HG03159 (cell line): ENCODE data around the gene COTL1.
"Not testable (repeated sequence)": the region's sequence is repeated elsewhere in the genome, so short reads cannot be mapped to it uniquely, and the experiment has no call there.

ENCODE experiments used
- ATAC-seq: cut with Tn5 transposase; IDR thresholded peaks from one replicate; pipeline ENCODE4 v1.9.1; 2021; ENCODE audit warnings: mild to moderate bottlenecking, moderate library complexity; ENCODE audit not compliant: unreplicated experiment

The COTL1 gene

DNA sequence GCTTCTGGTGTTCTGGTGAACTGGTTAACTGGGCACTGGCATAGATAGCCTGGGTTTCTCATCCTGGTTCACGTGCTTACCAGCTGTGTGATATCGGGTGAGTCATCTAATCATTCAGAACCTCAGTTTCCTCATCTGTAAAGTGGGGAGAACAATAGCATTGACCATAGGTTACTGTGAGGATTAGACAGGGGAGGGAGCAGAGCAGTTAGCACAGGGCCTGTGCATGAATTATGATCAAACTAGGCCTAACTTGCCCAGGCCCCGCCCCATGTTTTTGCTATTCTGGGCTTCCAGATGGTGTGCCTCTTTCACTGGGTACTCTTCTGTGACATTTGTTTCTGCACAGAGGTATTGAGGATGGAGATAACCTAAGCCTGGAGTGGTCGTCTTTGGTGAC lies 25.8 kb upstream of the COTL1 start:
- ATAC-seq: no peak

DNA sequence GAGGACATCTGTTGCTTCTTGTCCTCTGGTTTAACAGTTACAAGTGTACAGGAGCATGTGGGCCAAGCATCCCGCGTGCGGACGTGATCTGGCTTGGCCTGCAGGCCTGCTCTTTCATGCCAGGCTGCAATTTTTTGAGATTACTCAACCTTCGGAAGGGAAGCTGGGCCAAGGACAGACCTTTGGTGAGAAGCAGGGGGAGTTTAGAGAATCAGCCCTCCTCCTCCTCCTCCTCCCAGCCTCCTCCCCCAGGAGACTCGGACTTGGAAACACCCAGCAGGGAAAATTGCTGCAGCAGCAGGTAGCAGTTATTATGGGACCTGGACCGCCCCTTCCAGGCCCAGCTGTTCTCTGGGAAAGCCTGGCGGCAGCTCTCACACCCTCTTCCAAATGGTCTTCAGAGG lies 25.3 kb upstream of the COTL1 start:
- ATAC-seq: no peak

DNA sequence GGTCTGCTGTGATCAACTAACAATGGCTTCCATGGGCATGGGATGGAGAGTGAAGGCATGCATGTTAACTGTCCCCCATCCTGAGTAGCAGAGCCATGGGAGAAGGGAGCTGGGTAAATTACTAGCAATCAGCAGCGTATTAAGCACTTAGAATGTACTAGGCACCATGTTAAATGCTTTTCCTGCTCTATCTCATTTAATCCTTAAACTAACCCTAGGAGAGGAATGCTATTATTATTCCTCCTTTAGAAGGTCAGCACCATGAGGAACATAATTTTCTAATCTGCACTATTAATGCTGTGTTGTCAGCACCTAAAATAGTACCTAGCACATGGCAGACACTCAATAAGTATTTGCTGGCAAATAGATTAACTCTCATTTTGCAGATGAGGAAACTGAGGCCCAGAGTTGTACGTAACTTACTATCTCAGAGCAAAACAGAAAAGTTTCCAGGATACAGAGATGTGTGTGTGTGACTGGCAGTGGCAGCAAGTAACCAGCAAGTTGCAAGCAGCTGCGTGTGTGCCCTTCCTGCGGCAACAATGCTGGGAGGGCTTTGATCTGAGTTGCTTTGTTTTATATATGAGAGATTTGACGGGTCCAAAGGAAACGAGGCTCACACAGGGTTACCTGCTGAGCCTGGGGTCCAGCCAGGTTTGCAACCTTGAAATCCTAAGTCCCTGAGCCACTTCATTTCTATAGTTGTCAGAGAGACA lies 23.9 kb upstream of the COTL1 start:
- ATAC-seq: no peak

DNA sequence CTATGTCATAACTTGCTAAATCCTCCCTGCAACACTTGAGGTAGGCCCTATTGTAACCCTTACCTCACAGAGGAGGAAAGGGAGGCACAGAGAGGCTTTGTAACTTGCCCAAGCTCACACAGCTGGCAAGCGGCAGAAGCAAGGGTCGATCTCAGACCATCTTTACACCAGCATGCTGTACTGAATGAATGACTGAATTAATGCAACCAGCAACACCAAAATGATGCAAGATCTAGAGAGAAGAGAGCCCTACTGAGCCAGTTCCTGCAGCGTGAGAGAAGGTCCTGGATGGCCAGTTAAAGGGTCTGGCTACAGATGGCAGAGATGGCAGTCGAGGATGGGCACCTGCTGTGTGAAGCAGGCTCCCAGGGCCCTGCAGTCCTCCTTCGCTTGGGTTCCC lies 22.3 kb upstream of the COTL1 start:
- no peak for ATAC-seq

DNA sequence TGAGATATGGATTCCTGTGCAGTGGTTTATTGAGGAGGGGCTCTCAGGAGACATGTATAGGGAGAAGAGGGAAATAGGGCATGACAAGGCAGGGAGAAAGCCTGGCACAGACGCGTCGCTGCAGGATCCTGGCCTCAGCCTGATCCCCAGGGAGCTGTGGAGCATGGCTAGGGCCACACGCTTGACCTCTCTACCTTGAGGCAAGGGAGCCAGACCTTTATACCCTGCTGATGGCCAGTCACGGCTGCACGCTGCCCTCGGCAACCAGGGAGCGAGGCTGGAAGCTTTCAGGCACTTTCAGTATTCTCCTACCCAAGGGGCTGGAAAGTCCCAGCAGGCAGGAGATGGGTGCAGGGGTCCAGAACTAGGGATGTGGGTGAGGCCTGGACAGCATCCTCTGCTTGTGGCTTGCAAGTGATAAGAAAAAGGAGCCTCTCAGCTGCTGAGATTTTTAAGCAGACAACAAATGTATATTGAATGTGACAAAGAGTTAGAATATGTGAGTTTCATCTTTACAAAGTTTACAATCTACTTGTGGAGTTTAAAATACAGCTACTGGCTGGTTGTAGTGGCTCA lies 20.4 kb upstream of the COTL1 start:
- no peak for ATAC-seq

DNA sequence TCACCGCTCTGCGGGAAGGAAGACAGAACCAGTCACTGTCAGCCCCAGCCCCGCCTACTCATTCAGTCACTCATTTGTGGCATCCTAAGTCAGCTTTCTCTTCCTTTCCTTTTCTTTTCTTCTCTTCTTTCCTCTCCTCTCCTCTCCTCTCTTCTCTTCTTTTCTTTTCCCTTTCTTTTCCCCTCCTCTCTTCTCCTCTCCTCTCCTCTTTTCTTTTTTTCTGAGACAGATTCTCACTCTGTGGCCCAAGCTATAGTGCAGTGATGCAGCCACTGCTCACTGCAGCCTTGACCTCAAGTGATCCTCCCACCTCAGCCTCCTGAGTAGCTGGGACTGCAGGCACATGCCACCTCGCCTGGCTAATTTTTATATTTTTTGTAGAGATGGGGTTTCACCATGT lies 19.8 kb upstream of the COTL1 start:
- ATAC-seq: no peak

DNA sequence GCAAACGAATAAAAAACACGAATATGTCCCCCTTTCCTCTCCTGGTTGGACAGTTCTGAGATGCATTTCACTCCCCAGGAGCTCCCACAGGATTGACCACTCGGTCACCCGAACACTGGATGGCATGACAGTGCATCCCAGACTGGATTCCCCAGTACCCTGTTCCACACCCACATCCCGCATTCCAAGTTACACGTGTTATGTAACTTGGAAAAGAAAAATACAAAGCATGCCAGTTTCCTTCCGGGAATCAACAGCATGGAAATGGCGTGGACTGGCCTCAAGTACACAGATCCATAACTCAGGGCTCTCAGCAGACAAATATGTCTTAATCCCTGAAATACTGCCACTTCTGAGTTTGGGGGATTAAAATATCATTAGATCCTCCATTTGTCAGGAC lies 17.8 kb upstream of the COTL1 start:
- ATAC-seq: no peak

DNA sequence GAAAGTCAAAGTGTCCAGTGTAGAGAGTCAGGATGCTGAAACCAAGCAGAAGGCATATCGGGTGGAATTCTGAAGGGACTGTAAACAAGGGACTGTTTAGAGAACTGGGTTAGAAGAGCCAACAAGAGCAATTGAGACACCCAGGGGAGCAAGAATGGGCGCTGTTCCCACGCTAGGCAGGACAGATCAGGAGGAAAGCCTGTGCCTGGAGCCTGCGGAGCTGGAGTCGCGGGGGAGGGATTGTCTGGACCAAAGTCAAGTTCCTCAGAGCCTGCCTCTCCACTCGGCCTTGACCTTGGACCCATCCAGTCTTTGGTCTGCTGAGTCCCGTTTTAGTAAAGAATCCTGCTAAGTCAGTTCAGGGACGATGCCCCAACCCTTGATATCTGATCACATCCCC lies 15.7 kb upstream of the COTL1 start:
- ATAC-seq: no peak

DNA sequence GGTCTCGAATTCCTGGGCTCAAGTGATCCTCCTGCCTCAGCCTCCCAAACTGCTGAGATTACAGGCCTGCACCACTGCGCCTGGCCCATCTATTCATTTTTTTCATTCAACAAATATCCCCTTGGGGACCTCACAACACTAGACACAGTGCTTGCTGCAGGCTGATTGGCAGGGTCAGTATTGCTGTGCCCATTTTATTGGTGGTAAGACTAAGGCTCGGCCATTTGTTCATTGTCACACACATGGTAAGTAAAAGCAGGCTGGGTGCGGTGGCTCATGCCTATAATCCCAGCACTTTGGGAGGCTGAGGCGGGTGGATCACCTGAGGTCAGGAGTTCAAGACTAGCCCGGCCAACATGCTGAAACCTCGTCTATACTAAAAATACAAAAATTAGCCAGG lies 15.0 kb upstream of the COTL1 start:
- ATAC-seq: not testable (repeated sequence)

DNA sequence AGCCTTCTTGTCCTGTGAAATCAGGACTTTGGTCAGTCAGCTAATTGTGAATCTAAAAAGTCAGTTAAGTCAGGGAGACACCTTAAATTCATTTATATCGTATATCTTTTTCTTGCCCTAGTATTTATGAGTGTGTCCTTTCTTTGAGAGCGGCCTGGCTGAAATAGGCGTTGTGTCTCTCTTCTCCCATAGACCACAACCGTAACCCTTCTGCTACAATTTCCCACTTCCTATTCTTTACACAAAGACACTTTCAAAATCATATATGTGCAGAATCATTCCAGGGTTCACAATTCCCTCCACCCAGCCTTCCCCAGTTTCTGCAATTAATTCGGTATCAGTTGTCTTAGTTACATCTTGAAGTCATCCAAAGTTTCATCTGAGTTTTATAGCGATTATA lies 14.0 kb upstream of the COTL1 start:
- no peak for ATAC-seq

DNA sequence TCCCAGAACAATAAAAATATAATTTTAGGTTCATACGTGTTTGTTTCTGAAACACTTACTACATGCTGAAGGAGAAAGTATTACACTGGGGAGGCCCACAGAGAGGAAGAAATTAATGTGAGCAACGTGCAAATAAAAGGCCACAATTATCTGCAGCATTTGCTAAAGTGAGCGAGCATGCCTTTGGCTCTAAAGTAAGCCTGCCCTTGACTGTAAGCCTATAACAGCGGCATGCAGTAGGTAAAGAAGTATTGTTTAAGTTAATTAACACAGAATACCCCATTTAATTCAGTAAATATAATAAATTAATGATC lies 13.2 kb upstream of the COTL1 start:
- ATAC-seq: no peak

DNA sequence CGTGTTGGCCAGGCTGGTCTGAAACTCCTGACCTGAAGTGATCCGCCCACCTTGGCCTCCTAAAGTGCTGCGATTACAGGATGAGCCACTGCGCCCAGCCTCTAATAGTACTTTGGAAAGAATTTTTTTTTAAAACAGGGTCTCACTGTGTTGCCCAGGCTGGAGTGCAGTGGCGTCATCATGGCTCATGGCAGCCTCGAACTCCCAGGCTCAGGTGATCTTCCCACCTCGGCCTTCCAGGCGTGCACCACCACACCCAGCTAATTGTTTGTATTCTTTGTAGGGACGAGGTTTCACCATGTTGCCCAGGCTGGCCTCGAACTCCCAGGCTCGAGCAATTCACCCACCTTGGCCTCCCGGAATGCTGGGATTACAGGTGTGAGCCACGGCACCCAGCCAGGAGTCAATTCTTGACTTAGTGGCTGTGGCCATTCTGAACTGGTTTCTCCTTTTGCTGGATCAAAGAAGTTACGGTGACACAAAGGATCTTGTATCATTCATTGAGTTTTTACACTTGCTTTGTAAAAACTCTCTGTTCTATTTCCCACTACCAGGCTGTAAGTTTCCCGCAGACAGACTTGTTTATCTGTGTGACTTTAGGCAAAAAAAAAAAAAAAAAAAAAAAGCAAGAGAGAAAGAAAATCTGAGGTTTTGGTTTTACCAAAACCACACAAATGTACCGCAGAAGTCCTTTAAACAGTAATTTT lies 12.7 kb upstream of the COTL1 start:
- no peak for ATAC-seq

DNA sequence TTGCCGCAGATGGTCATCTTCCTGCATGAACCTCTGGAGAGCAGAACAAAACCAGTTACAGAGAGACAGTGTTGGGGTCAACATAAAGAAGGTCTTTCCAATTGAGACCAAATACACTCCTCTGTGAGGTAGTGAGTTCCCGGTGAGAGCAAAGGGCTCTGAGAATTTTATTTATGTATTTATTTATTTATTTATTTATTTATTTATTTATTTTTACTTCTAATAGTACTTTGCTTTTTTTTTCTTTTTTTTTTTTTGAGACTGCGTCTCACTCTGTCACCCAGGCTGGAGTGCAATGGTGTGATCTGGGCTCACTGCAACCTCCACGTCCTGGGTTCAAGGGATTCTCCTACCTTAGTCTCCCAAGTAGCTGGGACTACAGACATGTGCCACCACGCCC lies 12.1 kb upstream of the COTL1 start:
- no peak for ATAC-seq

DNA sequence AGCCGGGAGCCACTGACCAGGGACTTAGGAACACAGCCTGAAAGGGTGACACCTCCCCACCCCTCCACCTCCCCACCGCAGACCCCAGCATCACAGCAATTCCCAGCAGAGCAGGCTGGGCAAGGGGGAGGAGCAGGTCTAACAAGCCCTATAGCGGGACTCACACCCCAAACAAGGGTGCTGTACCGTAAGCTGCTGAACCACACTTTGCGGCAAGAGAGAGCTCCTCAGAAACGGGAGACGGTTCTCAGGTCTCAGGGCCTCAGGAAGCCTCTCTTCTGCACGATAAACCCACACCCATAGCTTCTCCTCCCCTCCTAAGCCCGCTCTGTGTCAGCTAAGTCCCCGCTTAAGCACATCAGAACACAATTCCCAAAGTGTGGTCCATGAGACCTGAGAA lies 11.7 kb upstream of the COTL1 start:
- no peak for ATAC-seq

DNA sequence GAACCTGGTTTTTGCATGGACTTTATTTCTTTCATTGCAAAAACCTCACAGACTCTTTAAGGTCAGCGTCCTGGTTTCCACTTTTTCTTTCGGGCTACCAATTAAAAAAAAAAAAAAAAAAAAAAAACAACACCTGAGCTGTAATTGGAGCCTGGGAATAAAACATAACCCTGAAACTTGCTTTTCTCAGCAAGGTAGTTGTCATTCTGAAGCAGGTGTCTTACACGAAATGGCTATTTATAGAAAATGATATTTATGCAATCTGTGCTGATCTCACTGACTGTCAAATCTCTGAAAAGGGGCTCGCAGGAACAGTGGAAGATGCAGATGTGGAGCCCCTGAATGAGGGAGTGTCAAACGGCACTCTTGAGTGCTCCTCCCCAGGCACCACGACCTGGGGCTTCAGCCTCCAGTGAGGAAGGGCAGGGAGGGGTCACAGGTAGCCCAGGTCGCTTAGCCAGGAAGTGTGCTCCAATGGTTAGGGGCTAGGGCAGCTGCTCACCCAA lies 10.4 kb upstream of the COTL1 start:
- no peak for ATAC-seq

DNA sequence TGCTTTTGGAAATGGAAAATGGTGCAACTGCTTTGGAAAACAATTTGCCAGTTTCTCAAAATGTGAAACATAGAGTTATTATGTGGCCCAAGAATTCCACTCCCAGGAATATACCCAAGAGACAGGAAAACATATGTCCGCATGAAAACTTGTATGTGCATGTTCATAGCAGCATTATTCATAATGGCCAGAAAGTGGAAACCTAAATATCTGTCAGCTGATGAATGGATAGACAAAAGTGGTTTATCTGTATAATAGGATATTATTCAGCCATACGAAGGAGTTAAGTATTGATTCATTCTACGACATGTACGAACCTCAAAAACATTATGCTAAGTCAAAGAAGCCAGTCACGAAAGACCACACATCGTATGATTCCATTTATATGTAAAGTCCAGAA lies 7.7 kb upstream of the COTL1 start:
- no peak for ATAC-seq

DNA sequence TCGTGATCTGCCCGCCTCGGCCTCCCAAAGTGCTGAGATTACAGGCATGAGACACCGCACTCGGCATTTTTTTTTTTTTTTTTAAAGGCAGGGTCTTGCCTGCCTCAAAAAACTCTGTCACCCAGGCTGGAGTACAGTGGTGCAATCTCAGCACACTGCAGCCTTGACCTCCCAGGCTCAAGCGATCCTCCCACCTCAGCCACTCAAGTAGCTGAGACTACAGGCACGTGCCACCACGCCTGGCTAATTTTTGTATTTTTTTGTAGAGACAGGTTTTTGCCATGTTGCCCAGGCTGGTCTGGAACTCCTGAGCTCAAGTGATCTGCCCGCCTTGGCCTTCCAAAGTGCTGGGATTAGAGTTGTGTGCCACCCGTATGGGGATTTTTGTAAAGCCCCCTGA lies 3.0 kb upstream of the COTL1 start:
- ATAC-seq: not testable (repeated sequence)

DNA sequence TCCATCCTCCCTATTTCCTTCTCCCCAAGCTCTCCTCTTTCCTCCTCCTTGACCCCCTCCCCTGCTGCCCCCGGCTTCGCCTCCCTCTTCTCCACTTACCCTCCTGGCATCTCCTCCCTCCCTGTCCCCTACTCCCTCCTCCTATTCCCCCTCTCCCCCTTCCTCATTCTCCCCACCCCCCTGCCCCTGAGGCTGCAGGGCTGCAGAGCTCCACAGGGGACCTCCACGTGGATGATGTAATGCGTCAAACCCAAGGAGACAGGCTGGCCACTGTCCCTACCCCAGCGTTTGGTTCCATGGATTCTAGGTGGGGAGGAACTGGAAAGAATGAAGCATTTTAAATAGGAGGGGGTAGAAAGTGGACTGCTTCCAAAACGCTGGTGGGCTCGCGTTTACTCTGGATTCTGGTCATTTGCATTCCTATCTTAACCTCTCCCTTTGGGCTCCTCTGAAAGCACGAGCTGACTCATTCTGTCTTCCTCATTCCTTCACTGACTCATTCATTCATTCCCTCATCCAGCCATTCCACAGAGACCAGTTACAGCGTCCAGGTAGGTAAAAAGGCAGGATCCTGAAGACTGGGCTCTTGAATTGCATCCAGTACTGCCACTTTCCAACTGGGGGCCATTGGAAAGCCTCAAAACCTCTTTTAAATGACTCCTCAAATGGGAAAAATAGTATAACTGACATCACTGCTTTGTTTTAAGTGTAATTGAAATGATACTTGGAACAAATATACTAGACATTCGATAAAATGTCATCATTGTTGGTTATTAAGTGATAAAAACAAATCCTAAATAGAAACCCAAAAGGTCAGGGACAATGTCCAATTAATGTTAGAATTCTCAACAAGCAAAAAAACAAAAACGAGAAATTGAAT lies 943 bp upstream of the COTL1 start:
- ATAC-seq: no peak

DNA sequence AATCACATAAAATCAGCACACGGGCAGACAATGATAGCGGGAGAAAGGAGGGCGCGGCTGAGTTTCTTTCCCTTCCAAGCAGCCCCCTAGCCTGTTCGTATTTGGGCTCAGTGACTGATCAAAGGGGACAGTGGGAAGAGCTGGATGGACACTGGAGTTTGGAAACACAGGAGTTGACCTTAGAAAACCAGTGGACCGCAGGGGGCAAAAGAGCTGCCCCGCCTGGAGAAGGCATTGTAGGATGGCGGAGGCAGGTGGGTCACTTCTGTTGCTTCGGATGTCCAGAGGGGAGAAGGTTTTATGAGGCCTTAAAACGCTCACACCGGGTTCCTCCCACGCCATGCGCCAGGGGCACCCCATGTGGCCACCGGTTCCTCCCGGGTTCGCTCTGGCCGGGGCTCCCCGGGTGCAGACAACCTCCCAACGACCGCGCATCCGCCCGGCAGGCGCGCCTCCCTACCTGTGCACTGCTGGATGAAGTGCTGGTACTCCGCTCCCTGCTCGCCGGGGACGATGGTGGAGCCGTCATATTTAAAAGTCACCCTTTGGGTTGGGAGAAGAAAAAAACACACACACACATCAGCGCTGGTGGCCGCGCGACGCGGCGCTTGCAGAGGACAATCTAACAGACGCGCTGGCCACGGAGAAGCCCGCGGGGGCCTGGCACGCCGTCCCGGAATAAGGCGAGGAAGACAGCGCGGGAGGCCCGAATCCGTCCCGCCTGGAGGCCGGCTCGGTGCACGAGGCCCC lies 662 bp downstream of the COTL1 start:
- no peak for ATAC-seq

DNA sequence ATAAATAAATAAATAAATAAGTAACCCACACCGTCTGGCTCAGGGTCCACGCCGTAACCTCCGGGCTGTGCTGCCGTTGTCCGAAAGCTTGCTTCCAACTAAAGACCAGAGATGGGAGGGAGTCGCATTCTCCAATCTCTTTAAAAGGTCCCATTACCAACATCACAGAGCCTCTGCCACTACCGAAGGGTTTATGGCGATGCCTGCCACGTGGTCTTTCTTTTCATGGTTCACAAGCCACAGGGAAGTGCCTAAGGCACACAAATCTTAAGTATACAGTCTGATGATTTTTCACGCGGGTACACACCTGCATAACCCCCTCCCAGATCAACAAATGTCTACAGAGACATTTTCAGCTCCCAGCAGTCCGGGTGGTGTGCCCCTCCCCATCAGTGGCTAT lies 1.4 kb downstream of the COTL1 start:
- ATAC-seq: no peak
